ENCODE data around the gene MYO1A.

DNA sequence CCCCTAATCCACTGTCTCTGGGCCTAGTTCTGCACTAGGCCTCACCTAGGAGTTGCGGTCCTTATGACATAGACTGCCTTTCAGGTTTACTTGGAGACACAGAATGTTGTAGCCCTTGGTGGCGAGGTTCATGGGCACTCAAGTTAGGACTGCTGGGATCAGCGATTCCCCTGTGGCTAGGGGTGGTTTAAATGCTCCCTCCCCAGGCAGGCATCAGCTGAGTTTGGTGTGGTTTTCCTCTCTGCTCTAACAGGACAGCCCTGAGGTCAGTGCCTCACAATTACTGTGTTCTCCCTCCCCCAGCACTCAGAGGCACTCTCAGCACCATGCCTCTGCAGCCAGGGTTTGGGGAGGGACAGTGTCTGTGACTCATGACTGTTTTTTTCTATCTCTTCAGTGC lies 70.3 kb downstream of the MYO1A start:
- TF ChIP-seq, protein P1, sequence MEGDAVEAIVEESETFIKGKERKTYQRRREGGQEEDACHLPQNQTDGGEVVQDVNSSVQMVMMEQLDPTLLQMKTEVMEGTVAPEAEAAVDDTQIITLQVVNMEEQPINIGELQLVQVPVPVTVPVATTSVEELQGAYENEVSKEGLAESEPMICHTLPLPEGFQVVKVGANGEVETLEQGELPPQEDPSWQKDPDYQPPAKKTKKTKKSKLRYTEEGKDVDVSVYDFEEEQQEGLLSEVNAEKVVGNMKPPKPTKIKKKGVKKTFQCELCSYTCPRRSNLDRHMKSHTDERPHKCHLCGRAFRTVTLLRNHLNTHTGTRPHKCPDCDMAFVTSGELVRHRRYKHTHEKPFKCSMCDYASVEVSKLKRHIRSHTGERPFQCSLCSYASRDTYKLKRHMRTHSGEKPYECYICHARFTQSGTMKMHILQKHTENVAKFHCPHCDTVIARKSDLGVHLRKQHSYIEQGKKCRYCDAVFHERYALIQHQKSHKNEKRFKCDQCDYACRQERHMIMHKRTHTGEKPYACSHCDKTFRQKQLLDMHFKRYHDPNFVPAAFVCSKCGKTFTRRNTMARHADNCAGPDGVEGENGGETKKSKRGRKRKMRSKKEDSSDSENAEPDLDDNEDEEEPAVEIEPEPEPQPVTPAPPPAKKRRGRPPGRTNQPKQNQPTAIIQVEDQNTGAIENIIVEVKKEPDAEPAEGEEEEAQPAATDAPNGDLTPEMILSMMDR (IDR thresholded peaks at IDR 0.05; ENCODE audit: borderline replicate concordance, extremely low read depth, low read length, poor library complexity, severe bottlenecking): no peak
- TF ChIP-seq EZH2 (IDR thresholded peaks at IDR 0.05; ENCODE audit: borderline replicate concordance, low read depth, low read length, severe bottlenecking): no peak

Measured in DND-41 (cell line).